SK-N-SH (cell line): ENCODE results near the gene FGL2. TPM values are rescaled to one million over a fixed set of nuclear protein-coding genes. Genes with fewer than 3 reads are reported as not detected.
A peak's percentile ranks its signal among the peaks of the same experiment; 100 is the strongest.

Source experiments
- CTCF ChIA-PET: fragments of 300-600, 350-600 bp; formaldehyde crosslinking; extraction: SDS; loops from one replicate; lab custom pipeline; 2021; lab: Yijun Ruan, JAX
- POLR2A ChIA-PET: fragments of 350-600 bp; sonication (Branson Sonifier 250); formaldehyde crosslinking; extraction: SDS; loops from one replicate; lab custom pipeline; 2020; ENCODE audit warnings: antibody characterized with exemption, inconsistent platforms; lab: Yijun Ruan, JAX
- DNase-seq: peaks from one replicate; pipeline ENCODE4 v3.0.0; 2012
- H2AFZ ChIP-seq: fragments of 200-600 bp; sonication (generic); 2 replicates; pipeline ENCODE4 v1.8.1; 2016; ENCODE audit warnings: antibody characterized with exemption, mild to moderate bottlenecking, low read depth
- H3F3A ChIP-seq: fragments of 200-600 bp; sonication (generic); replicated peaks from 2 replicates; pipeline ENCODE3; 2016; ENCODE audit warnings: antibody characterized with exemption, mild to moderate bottlenecking; ENCODE audit not compliant: insufficient read depth
- H3K27ac ChIP-seq, 2 experiments: fragments of 200-500 bp in 1 of 2; fragments of 200-600 bp in 1 of 2; sonication (Bioruptor generic) in 1 of 2; sonication (generic), shearing (Covaris generic) in 1 of 2; 2 replicates each; pipeline versions ENCODE4 v1.5.1 to v1.6.1; 2014 to 2016; ENCODE audit warnings: low read depth in 2 of 2, inconsistent platforms in 1 of 2, low read length in 1 of 2, mild to moderate bottlenecking in 1 of 2, mixed read lengths in 1 of 2
- H3K27me3 ChIP-seq: fragments of 200-600 bp; sonication (generic), shearing (Covaris generic); 2 replicates; pipeline ENCODE4 v1.6.1; 2016; ENCODE audit warnings: mixed run types; ENCODE audit not compliant: insufficient read depth
- H3K36me3 ChIP-seq, 2 experiments: fragments of 200-500 bp in 1 of 2; fragments of 200-600 bp in 1 of 2; sonication (Bioruptor generic) in 1 of 2; sonication (generic) in 1 of 2; replicated peaks in 1 of 2; 2 replicates each; pipeline versions ENCODE3 to v1.5.1; 2014 to 2016; ENCODE audit warnings: low read length in 1 of 2, mild to moderate bottlenecking in 1 of 2; ENCODE audit not compliant: insufficient read depth in 2 of 2, control insufficient read depth in 1 of 2
- H3K4me1 ChIP-seq, 2 experiments: fragments of 200-500 bp in 1 of 2; fragments of 200-600 bp in 1 of 2; sonication (Bioruptor generic) in 1 of 2; sonication (generic), shearing (Covaris generic) in 1 of 2; 2 replicates each; pipeline versions ENCODE4 v1.5.1 to v1.6.1; 2014 to 2016; ENCODE audit warnings: low read depth in 1 of 2, low read length in 1 of 2, mixed run types in 1 of 2; ENCODE audit not compliant: insufficient read depth in 2 of 2, control insufficient read depth in 1 of 2
- H3K4me2 ChIP-seq: fragments of 200-600 bp; sonication (generic), shearing (Covaris generic); 2 replicates; pipeline ENCODE4 v1.6.1; 2017; ENCODE audit warnings: mixed run types
- H3K4me3 ChIP-seq, 2 experiments: fragments of 200-500 bp in 1 of 2; fragments of 200-600 bp in 1 of 2; sonication (Bioruptor generic) in 1 of 2; sonication (generic), shearing (Covaris generic) in 1 of 2; 2 replicates each; pipeline versions ENCODE4 v1.5.1 to v1.8.1; 2014 to 2016; ENCODE audit warnings: low read depth in 2 of 2, inconsistent platforms in 1 of 2, low read length in 1 of 2, mild to moderate bottlenecking in 1 of 2, mixed read lengths in 1 of 2, moderate library complexity in 1 of 2
- H3K79me2 ChIP-seq: fragments of 200-600 bp; sonication (generic); 2 replicates; pipeline ENCODE4 v1.8.1; 2017; ENCODE audit warnings: mild to moderate bottlenecking; ENCODE audit not compliant: insufficient read depth
- H3K9ac ChIP-seq: fragments of 200-600 bp; sonication (generic); 2 replicates; pipeline ENCODE4 v1.6.1; 2017; ENCODE audit warnings: mixed run types
- H3K9me2 ChIP-seq: fragments of 200-600 bp; sonication (generic); 2 replicates; pipeline ENCODE4 v1.6.1; 2017; ENCODE audit warnings: mixed run types
- H3K9me3 ChIP-seq: fragments of 200-600 bp; sonication (generic); 2 replicates; pipeline ENCODE4 v1.6.1; 2017; ENCODE audit warnings: mixed run types, mild to moderate bottlenecking, moderate library complexity
- H4K20me1 ChIP-seq: fragments of 200-600 bp; sonication (generic); 2 replicates; pipeline ENCODE4 v1.6.1; 2017; ENCODE audit warnings: mild to moderate bottlenecking, mixed run types; ENCODE audit not compliant: insufficient read depth
- CHD2 ChIP-seq: fragments of 150-350 bp; IDR thresholded peaks from 2 replicates; pipeline ENCODE4 v1.6.1; 2018; ENCODE audit warnings: low read length; ENCODE audit not compliant: partially characterized antibody
- ELF1 ChIP-seq: IDR thresholded peaks from 2 replicates; pipeline ENCODE4 v1.4.0; 2012
- FOSL2 ChIP-seq: IDR thresholded peaks from 2 replicates; pipeline ENCODE4 v1.4.0; 2012; ENCODE audit warnings: low read depth, mild to moderate bottlenecking, moderate library complexity, borderline replicate concordance
- IRF3 ChIP-seq: fragments of 150-350 bp; IDR thresholded peaks from 2 replicates; pipeline ENCODE4 v1.6.1; 2016; ENCODE audit warnings: mild to moderate bottlenecking, low read depth, low read length
- JUND ChIP-seq: IDR thresholded peaks from 2 replicates; pipeline ENCODE4 v1.4.0; 2012
- MEF2A ChIP-seq: IDR thresholded peaks from 2 replicates; pipeline ENCODE4 v1.4.0; 2012; ENCODE audit warnings: low read depth, borderline replicate concordance
- MXI1 ChIP-seq: IDR thresholded peaks from 2 replicates; pipeline ENCODE4 v1.6.1; 2012; ENCODE audit warnings: mild to moderate bottlenecking, low read depth, low read length, improper control_type of control experiment
- NFIC ChIP-seq: IDR thresholded peaks from 2 replicates; pipeline ENCODE4 v1.4.0; 2012; ENCODE audit warnings: borderline replicate concordance
- NRF1 ChIP-seq: IDR thresholded peaks from 2 replicates; pipeline ENCODE4 v1.6.1; 2012; ENCODE audit warnings: low read depth, mild to moderate bottlenecking, low read length
- POLR2AphosphoS5 ChIP-seq: IDR thresholded peaks from 2 replicates; pipeline ENCODE4 v1.6.1; 2012; ENCODE audit warnings: low read depth, low read length
- RXRA ChIP-seq: IDR thresholded peaks from 2 replicates; pipeline ENCODE4 v1.4.0; 2012; ENCODE audit warnings: low read depth, mild to moderate bottlenecking, borderline replicate concordance
- SIN3A ChIP-seq: IDR thresholded peaks from 2 replicates; pipeline ENCODE4 v1.6.1; 2012; ENCODE audit warnings: low read depth, mild to moderate bottlenecking, low read length, moderate library complexity, borderline replicate concordance
- TEAD4 ChIP-seq: IDR thresholded peaks from 2 replicates; pipeline ENCODE4 v1.4.0; 2012; ENCODE audit warnings: mild to moderate bottlenecking, borderline replicate concordance; ENCODE audit not compliant: insufficient read depth
- USF1 ChIP-seq: IDR thresholded peaks from 2 replicates; pipeline ENCODE4 v1.4.0; 2012; ENCODE audit warnings: low read depth, borderline replicate concordance
- USF2 ChIP-seq: fragments of 150-350 bp; IDR thresholded peaks from 2 replicates; pipeline ENCODE4 v1.6.1; 2017; ENCODE audit warnings: antibody characterized with exemption, low read length, low read depth, borderline replicate concordance
- WGBS: methylation state at CpG from one replicate; pipeline ENCODE4 v1.1.6; 2017; ENCODE audit warnings: low lambda C conversion rate; 5-methylcytosine and 5-hydroxymethylcytosine counted together
- polyA plus RNA-seq, 3 experiments: library from polyadenylated mRNA; depleted of rRNA; stranded (reverse); fragments of >200 nt; gene quantifications; 2 replicates each; pipeline ENCODE4 v1.2.3, GENCODE V29; 2012
- TF ChIP-seq, protein P1 (sequence below): IDR thresholded peaks from 2 replicates; pipeline ENCODE4; 2012

FGL2 gene
- polyA plus RNA-seq, 1 of the 3 experiments (the other 2 are of a cell fraction), result not detected

DNA sequence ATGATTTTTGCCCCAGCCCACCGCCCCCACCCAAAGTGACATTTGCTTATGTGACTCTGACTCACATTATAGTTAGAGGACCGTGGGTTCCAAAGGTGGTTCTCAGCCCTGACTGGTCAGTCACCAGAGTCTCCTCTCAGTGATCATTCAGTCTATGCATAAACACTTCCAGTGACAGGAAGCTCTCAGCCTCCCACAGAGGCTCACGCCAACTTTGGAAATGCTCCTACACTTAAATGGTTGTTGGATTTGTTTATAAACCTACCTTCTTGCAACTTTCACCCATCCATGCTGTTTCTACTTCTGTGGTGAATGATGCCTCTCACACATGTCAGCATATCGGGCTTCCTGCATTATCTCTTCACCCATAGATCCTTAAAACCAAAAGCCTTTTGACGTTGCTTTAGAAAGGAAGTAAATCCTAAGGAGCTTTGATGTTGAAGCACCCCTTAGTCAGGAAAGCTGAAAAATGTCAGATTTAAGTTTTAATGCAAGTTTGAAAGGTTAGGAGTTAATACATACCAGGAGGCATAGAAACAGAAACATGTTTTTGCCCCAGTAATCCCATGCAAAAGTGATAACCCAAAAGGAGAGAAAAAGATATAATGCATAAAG, 46.5 kb upstream of the FGL2 start:
- H3K9me2 ChIP-seq, result no peaks in the 10 kb centered on the region

GRCh38 chr7:77245015-77245755, 45.6 kb upstream of the FGL2 start:
- no peak overlapping the region for H3K4me3 ChIP-seq
- H3K4me1 ChIP-seq, result peaks cover 0 to 7% of the 10 kb centered on the region in 2 experiments; a peak in 1 of 4 replicates
- no peaks in the 10 kb centered on the region for H3K27me3 ChIP-seq
- H3K36me3 ChIP-seq, result no peaks in the 10 kb centered on the region
- no peaks in the 10 kb centered on the region for H3K79me2 ChIP-seq
- DNase-seq, result no peak
- H3K9ac ChIP-seq, result no peak overlapping the region
- ChIA-PET CTCF (interaction anchor here (5.2 kb wide), 1 partner anchor 88 kb away, joined by 51 read pairs; no protein-coding TSS in a partner anchor), POLR2A (no interaction called here)
- no peaks in the 10 kb centered on the region for H3K9me3 ChIP-seq
- no peaks in the 10 kb centered on the region for H3K9me2 ChIP-seq
- no peak overlapping the region for H3K4me2 ChIP-seq
- 93% methylated on average over 7 of the region's 7 CpGs for WGBS
- 0 out of 2 replicates have a peak overlapping the region, but pooled peaks have one; percentile 17 for H2AFZ ChIP-seq
- no peak overlapping the region for H3K27ac ChIP-seq
- no peaks in the 10 kb centered on the region for H3F3A ChIP-seq
- no peaks in the 10 kb centered on the region for H4K20me1 ChIP-seq
- no peak for TF ChIP-seq NFIC
- no peak for TF ChIP-seq USF2
- no peak for TF ChIP-seq NRF1
- TF ChIP-seq SIN3A, result no peak
- no peak for TF ChIP-seq POLR2AphosphoS5
- no peak for TF ChIP-seq CHD2
- no peak for TF ChIP-seq TEAD4
- TF ChIP-seq, protein P1, sequence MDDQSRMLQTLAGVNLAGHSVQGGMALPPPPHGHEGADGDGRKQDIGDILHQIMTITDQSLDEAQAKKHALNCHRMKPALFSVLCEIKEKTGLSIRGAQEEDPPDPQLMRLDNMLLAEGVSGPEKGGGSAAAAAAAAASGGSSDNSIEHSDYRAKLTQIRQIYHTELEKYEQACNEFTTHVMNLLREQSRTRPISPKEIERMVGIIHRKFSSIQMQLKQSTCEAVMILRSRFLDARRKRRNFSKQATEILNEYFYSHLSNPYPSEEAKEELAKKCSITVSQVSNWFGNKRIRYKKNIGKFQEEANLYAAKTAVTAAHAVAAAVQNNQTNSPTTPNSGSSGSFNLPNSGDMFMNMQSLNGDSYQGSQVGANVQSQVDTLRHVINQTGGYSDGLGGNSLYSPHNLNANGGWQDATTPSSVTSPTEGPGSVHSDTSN, result no peak
- TF ChIP-seq USF1, result no peak
- TF ChIP-seq MXI1, result no peak

More for the DNA sequence above, 46.5 kb upstream of the FGL2 start:
- Histone ChIP-seq H3K36me3 (no peaks in the 10 kb centered on the region), H3K79me2 (no peaks in the 10 kb centered on the region), H3F3A (no peaks in the 10 kb centered on the region), H4K20me1 (no peaks in the 10 kb centered on the region), H3K9me3 (no peaks in the 10 kb centered on the region), H3K4me2 (no peak overlapping the region), H2AFZ (no peak overlapping the region), H3K27ac (no peak overlapping the region), H3K4me3 (no peak overlapping the region), H3K27me3 (no peaks in the 10 kb centered on the region), H3K4me1 (peaks cover 0 to 7% of the 10 kb centered on the region in 2 experiments; a peak in 1 of 4 replicates), H3K9ac (no peak overlapping the region)
- TF ChIP-seq ELF1 (no peak), MEF2A (no peak), RXRA (no peak), FOSL2 (no peak), IRF3 (no peak), JUND (no peak), TEAD4 (no peak)
- TF ChIP-seq, protein P1, result no peak
- DNase-seq, result no peak
- POLR2A ChIA-PET, result no interaction called here
- CTCF ChIA-PET, result interaction anchor here (0.7 to 5.2 kb wide), 17 partner anchors 8 to 819 kb away, joined by 3 to 51 read pairs (median 9); no protein-coding TSS in a partner anchor
- WGBS, result 78% methylated on average over 5 of the region's 5 CpGs
